Bronchial smooth muscle cell (primary cell): ENCODE measurements around the gene TAS2R46. TPM values are rescaled to one million over a fixed set of nuclear protein-coding genes. Genes with fewer than 3 reads are reported as not detected.

ENCODE experiments used
- total RNA-seq: library from RNA; depleted of rRNA; stranded (reverse); fragments of >200 nt; gene quantifications from 2 replicates; pipeline ENCODE4 v1.2.1, GENCODE V29; 2014

Gene TAS2R46
- 1.2 and 1.7 TPM in 2 replicates for total RNA-seq

GRCh38 chr12:11062194-11062593 lies at the start of gene TAS2R46:
TSS of gene TAS2R46 (minus strand) at chr12:11062294. CDS start at chr12:11062294, 0 bp downstream.

DNA sequence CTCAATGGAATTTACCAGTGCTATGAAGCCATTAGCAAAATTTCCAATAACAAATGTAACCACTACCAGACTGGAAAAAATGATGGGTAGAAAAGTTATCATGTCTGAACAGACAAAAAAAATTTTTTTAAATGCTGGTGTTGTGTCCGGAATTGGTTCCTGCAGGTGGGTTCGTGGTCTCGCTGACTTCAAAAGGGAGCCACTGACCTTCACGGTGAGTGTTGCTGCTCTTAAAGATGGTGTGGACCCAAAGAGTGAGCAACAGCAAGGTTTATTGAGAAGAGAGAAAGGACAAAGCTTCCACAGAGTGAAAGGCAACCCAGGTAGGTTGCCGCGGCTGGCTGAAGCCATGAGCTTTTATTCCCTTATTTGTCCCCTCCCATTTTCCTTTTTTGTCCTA lies 30.0 kb upstream of the TAS2R46 start, which contains the start of gene TAS2R43:
Gene TAS2R43 (minus strand): TSS at position 186 of the 400 bp plus-strand sequence. CDS start 84 bp downstream, at position 102.

GRCh38 chr12:11031307-11031706 lies 30.8 kb downstream of the TAS2R46 start, which contains the start of gene TAS2R31:
TSS of gene TAS2R31 (minus strand) at chr12:11031407. CDS start at chr12:11031335, 72 bp downstream.

DNA sequence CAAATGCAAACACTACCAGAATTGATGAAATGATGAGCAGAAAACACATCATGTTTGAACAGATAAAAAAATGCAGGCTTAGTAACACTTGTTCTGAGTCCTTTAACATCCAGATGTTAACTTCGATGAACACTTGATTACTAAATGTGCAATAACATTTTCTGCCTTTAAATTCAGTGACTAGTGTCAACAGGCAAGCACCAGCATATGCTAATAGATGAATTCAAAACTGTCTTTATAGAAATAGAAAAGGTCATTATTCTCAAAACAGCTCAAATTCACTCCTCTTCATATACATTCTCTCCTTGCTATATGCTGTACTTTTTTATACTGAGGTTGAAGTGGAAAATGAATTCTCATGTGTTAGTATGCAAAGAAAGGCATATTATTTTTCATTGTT lies 39.6 kb downstream of the TAS2R46 start, which contains the start of gene TAS2R19:
Gene TAS2R19 (minus strand): TSS at position 101 of the 400 bp plus-strand sequence. CDS start 49 bp downstream, at position 52.

Other genes with a start within 250 kb of the TAS2R46 start
- gene TAS2R10, start 235.9 kb downstream of the TAS2R46 start, total RNA-seq = 0.60 and 1.3 TPM in 2 replicates
- gene PRR4, start 212.8 kb downstream of the TAS2R46 start, total RNA-seq = 0.32 and 0.60 TPM in 2 replicates
- 15.9 and 21.0 TPM in 2 replicates for gene PRH1, start 178.0 kb downstream of the TAS2R46 start, total RNA-seq
- 0.69 and 0.95 TPM in 2 replicates for gene TAS2R13, start 152.7 kb downstream of the TAS2R46 start, total RNA-seq
- 0.63 TPM in 1 of 2 replicates, not detected in the other for gene PRH2, start 133.1 kb downstream of the TAS2R46 start, total RNA-seq
- 1.7 and 2.0 TPM in 2 replicates for gene TAS2R14, start 123.0 kb downstream of the TAS2R46 start, total RNA-seq
- 1.5 and 1.7 TPM in 2 replicates for gene TAS2R50, start 75.4 kb downstream of the TAS2R46 start, total RNA-seq
- 1.6 and 2.5 TPM in 2 replicates for gene TAS2R20, start 64.0 kb downstream of the TAS2R46 start, total RNA-seq
- gene TAS2R19, start 39.7 kb downstream of the TAS2R46 start, total RNA-seq = 3.9 and 4.6 TPM in 2 replicates
- 1.6 and 3.0 TPM in 2 replicates for gene TAS2R31, start 30.9 kb downstream of the TAS2R46 start, total RNA-seq
- gene TAS2R43, start 30.0 kb upstream of the TAS2R46 start, total RNA-seq = 0.63 and 1.0 TPM in 2 replicates
- 2.2 and 3.5 TPM in 2 replicates for gene TAS2R30, start 72.3 kb upstream of the TAS2R46 start, total RNA-seq
- 2.7 and 3.9 TPM in 2 replicates for gene SMIM10L1, start 108.9 kb upstream of the TAS2R46 start, total RNA-seq
- gene TAS2R42, start 124.6 kb upstream of the TAS2R46 start, total RNA-seq = not detected in 2 replicates
- gene PRB3, start 207.4 kb upstream of the TAS2R46 start, total RNA-seq = not detected in 2 replicates
- gene PRB4, start 248.1 kb upstream of the TAS2R46 start, total RNA-seq = not detected in 2 replicates